ENCODE results near the gene PIK3R1.

GRCh38 chr5:68315679-68316271 lies 100.2 kb downstream of the PIK3R1 start:
- TF ChIP-seq CTCF (IDR thresholded peaks at IDR 0.05): no peak
- TF ChIP-seq POLR2A (IDR thresholded peaks at IDR 0.05): no peak
